Heart left ventricle (tissue), 16 donors: ENCODE data around the gene CYREN. TPM values are rescaled to one million over a fixed set of nuclear protein-coding genes. Genes with fewer than 3 reads are reported as not detected.

ENCODE experiments used
- ATAC-seq, 4 donors: fragments of 200-7000 bp; cut with Tn5 transposase; one replicate each; pipeline ENCODE4 v1.9.1; 2020 to 2022; ENCODE audit warnings: moderate library complexity in 4 of 4, mild to moderate bottlenecking in 3 of 4, moderate number of reproducible peaks in 1 of 4
- DNase-seq, 5 donors: peaks; one replicate each; pipeline ENCODE4 v3.0.0-alpha.2; 2020
- H3K27ac ChIP-seq, 12 donors: fragments of 200-600 bp; sonication (generic) in 4 of 12; one replicate each; pipeline versions ENCODE4 v1.5.0 to v1.8.0; 2016 to 2022; ENCODE audit warnings: mild to moderate bottlenecking in 2 of 12
- H3K27me3 ChIP-seq, 9 donors: fragments of 200-600 bp; sonication (generic) in 2 of 9; one replicate each; pipeline versions ENCODE4 v1.5.1 to v1.8.0; 2016 to 2022; ENCODE audit warnings: mild to moderate bottlenecking in 3 of 9
- H3K36me3 ChIP-seq, 9 donors: fragments of 200-600 bp; sonication (generic) in 2 of 9; one replicate each; pipeline versions ENCODE4 v1.5.0 to v1.8.0; 2018 to 2022; ENCODE audit warnings: mild to moderate bottlenecking in 2 of 9
- H3K4me1 ChIP-seq, 12 donors: fragments of 200-600 bp; sonication (generic) in 4 of 12; one replicate each; pipeline versions ENCODE4 v1.5.0 to v1.8.0; 2016 to 2022; ENCODE audit warnings: mild to moderate bottlenecking in 3 of 12
- H3K4me3 ChIP-seq, 12 donors: fragments of 200-600 bp; sonication (generic) in 4 of 12; one replicate each; pipeline versions ENCODE4 v1.5.0 to v1.8.0; 2017 to 2022; ENCODE audit warnings: mild to moderate bottlenecking in 9 of 12, moderate library complexity in 4 of 12
- H3K9me3 ChIP-seq, 12 donors: fragments of 200-600 bp; sonication (generic) in 4 of 12; one replicate each; pipeline versions ENCODE4 v1.5.0 to v1.8.0; 2016 to 2022; ENCODE audit warnings: mild to moderate bottlenecking in 1 of 12
- POLR2A ChIP-seq, 2 donors: fragments of 450-650 bp; IDR thresholded peaks; one replicate each; pipeline ENCODE4 v1.6.1; 2017; ENCODE audit warnings: antibody characterized with exemption in 2 of 2, mild to moderate bottlenecking in 2 of 2, moderate library complexity in 2 of 2
- WGBS, 4 donors: extraction: QIAGEN DNeasy Blood & Tissue Kit in 2 of 4; methylation state at CpG; one replicate each; pipeline versions ENCODE4 v1.1.5 to v1.1.7; 2013 to 2018; 5-methylcytosine and 5-hydroxymethylcytosine counted together
- intact Hi-C, 10 donors: fragments of 100-400 bp; cut with DNase I; formaldehyde crosslinking; loops; one replicate each; pipeline versions ENCODE4 v1.11.1 to v1.14.2; 2022
- polyA plus RNA-seq, 2 donors: library from polyadenylated mRNA; stranded (reverse); fragments of 200-250 nt; gene quantifications; one replicate each; pipeline ENCODE4 v1.2.3, GENCODE V29; 2013
- total RNA-seq, 9 donors: library from RNA; depleted of rRNA in 2 of 9; stranded (reverse); fragments of >200 nt in 2 of 9; fragmentation: NEBNext Ultra II Directional in 3 of 9; extraction: Animal tissue kit (Norgen Biotek cat#: 25700) in 3 of 9; gene quantifications; one replicate each; pipeline versions ENCODE4 v1.1.0 to v1.2.4, GENCODE V29; 2016 to 2023
- TF ChIP-seq, protein P1 (sequence below), 12 donors: fragments of 200-600 bp; sonication (generic) in 4 of 12; IDR thresholded peaks; one replicate each; pipeline versions ENCODE4 v1.5.0 to v1.8.0; 2018 to 2022; ENCODE audit warnings: antibody characterized with exemption in 12 of 12, mild to moderate bottlenecking in 5 of 12
- donor health status: ischemic (EF 13 %, LVEDD 7.1; RV severe dilation, severe dysfunction).
- donor health status: healthy with polysubstance abuse.
- donor health status: DM: no; HTN: yes; CAD: no.
- donor health status: DM: no; HTN: no; CAD: no.
- donor health status: ischemic (EF 25% LVEDD 6.9; RV normal size, moderate dysfunction).
- donor health status: ischemic (EF 25% LVEDD 5.7; RV mildly dilated, moderate dysfunction).
- donor health status: healthy.
- donor health status: DM: yes; HTN: yes; CAD: no.
- donor health status: ischemic (EF 35%, LVEDD 5.7; RV mildly dilated, moderate dysfunction).
- donor health status: nonischemic (EF 11% LVEDD 7.7; RV severe dilation, severe dysfunction).
- donor health status: DM: yes; HTN: yes; CAD: no.
- donor health status: PGD.
- donor health status: ischemic (EF 29% LVEDD 5.4; RV normal size, mild dysfunction).
- donor health status: nonischemic (EF 23%, LVEDD 6.1; RV moderate dilation, normal function).

The CYREN gene
- total and polyA plus RNA-seq, 11 donors: 18.4 to 35.8 (median 24.9) TPM

DNA sequence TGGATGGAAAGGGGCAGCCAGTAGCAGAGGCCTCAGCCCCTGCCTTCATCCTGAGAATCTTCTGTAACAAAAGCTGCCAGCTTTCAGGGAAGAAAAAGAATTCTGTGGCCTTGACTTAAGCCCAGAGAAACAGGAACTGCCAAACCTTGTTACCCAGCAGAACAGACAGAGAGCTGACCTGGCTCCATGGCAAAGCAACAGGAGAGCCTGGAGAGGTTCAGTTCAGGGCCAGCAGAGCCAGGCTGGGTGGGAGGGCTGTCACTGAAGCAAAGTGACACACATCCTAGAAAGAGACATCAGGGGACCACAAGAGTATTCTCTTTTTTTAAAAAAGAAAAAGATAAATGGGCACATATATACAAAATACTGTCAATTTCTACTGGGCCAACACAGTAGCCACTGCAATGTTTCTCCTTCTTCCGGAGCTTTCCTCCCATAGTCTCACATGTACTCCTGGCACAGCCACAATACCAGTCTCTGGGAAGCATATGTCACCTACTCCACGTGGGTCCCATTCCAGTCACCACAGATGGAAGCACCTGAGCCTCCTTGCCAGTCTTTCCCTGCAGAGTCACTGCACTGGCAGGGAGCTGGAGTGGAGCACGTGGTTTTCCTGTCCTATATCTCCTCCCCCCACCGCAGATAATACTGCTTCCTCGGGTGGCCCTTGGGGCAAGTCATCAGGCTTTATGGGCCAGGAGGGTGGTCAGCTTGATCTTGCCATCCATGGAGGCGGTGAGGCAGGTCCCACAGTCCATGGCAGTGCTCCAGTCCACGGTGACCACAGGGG lies 15.2 kb upstream of the CYREN start:
- intact Hi-C loops: loop anchor here in 1 of 10 donors (10.0 kb wide), 1 partner anchor 511 kb away; no protein-coding TSS in a partner anchor
- Histone ChIP-seq H3K4me1 (peaks cover 0 to 11% (median 0%) of the 10 kb centered on the region in 12 donors), H3K27me3 (no peaks in the 10 kb centered on the region), H3K36me3 (peaks cover 0 to 94% (median 73%) of the 10 kb centered on the region in 9 donors), H3K27ac (no peak overlapping the region), H3K9me3 (peaks cover 0 to 30% (median 21%) of the 10 kb centered on the region in 12 donors), H3K4me3 (no peak overlapping the region)
- DNase-seq (no peak), ATAC-seq (no peak)
- 74 to 95% (median 90%) methylated on average over 7 of the region's 7 CpGs for WGBS, 4 donors
- TF ChIP-seq, protein P1, sequence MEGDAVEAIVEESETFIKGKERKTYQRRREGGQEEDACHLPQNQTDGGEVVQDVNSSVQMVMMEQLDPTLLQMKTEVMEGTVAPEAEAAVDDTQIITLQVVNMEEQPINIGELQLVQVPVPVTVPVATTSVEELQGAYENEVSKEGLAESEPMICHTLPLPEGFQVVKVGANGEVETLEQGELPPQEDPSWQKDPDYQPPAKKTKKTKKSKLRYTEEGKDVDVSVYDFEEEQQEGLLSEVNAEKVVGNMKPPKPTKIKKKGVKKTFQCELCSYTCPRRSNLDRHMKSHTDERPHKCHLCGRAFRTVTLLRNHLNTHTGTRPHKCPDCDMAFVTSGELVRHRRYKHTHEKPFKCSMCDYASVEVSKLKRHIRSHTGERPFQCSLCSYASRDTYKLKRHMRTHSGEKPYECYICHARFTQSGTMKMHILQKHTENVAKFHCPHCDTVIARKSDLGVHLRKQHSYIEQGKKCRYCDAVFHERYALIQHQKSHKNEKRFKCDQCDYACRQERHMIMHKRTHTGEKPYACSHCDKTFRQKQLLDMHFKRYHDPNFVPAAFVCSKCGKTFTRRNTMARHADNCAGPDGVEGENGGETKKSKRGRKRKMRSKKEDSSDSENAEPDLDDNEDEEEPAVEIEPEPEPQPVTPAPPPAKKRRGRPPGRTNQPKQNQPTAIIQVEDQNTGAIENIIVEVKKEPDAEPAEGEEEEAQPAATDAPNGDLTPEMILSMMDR (IDR thresholded peaks at IDR 0.05): no peak
- TF ChIP-seq POLR2A (IDR thresholded peaks at IDR 0.05): no peak

DNA sequence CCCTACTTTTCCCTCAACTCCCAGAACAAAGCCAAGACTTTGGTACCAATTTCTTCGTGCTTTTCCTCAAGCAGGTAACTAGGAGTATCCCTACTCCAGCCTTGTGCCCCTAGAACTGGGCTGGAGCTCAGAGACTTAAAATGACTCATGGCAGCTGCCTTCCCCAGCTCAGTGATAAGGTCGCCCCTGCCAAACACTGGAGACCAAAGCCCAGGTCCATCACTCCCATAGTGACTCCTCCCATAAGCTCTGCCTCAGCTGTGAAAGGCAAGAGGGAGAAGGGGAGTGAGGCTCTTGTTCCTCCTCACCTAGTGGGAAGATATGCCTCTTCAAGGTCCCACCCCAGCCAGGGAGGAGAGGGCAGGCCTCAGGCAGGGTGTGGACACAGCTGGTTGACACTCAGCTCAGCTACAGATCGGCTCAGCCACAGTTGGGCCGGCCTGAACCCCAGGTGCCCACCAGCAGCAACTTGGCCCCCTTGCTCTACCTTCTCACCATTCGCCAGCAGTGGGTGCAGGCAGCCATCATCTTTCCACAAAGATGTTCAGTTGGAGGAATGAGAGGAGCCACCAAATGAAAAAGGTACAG lies 13.8 kb upstream of the CYREN start:
- no peaks in the 10 kb centered on the region for H3K27me3 ChIP-seq
- DNase-seq: no peak
- H3K4me1 ChIP-seq: peaks cover 0 to 3% (median 0%) of the 10 kb centered on the region in 12 donors
- peaks cover 0 to 39% (median 28%) of the 10 kb centered on the region in 12 donors for H3K9me3 ChIP-seq
- WGBS, 4 donors: 93 to 97% (median 96%) methylated on average over 5 of the region's 5 CpGs
- ATAC-seq: no peak
- H3K27ac ChIP-seq: no peak overlapping the region
- intact Hi-C loops: loop anchor here in 1 of 10 donors (10.0 kb wide), 1 partner anchor 510 kb away; no protein-coding TSS in a partner anchor
- H3K4me3 ChIP-seq: no peak overlapping the region
- TF ChIP-seq, protein P1 (IDR thresholded peaks at IDR 0.05): no peak
- TF ChIP-seq POLR2A (IDR thresholded peaks at IDR 0.05): no peak
- H3K36me3 ChIP-seq: peaks cover 0 to 93% (median 60%) of the 10 kb centered on the region in 9 donors

DNA sequence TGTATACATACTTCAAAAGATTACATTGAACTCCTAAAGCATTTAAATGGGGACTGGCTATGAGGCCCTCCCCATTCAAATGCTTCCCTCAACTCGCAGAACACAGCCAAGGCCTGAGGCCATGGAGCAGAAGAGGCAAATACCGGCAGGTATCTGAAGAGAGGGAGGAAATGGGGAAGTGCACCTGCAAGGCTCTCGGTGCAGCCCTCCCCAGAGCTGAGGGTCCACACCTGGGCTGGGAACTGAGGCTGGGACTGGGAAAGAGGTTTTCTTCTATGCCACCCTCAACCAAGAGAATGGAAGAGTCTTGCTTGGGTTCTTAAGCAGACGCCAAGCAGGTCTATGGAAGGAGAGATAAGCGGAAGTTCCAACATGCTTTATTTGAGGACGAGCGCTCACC lies 13.0 kb upstream of the CYREN start:
- DNase-seq: no peak
- Histone ChIP-seq H3K27ac (no peak overlapping the region), H3K9me3 (peaks cover 0 to 42% (median 28%) of the 10 kb centered on the region in 12 donors), H3K4me3 (no peak overlapping the region), H3K27me3 (no peaks in the 10 kb centered on the region), H3K36me3 (peaks cover 0 to 84% (median 51%) of the 10 kb centered on the region in 9 donors), H3K4me1 (no peaks in the 10 kb centered on the region)
- no peak for TF ChIP-seq POLR2A (IDR thresholded peaks at IDR 0.05)
- TF ChIP-seq, protein P1 (IDR thresholded peaks at IDR 0.05): no peak
- intact Hi-C loops: loop anchor here in 1 of 10 donors (10.0 kb wide), 1 partner anchor 509 kb away; no protein-coding TSS in a partner anchor
- no peak for ATAC-seq
- 94 to 98% (median 96%) methylated on average over 7 of the region's 7 CpGs for WGBS, 4 donors
